Activated T-helper 1 cell treated with anti-CD3 and anti-CD28 coated beads, Interleukin-2, amount 50 U/mL, for 16 hours (primary cell): ENCODE data around the gene ADGRF1.

ENCODE experiments used
- DNase-seq, 2 donors: peaks; one replicate each; pipeline ENCODE4 v3.0.0-alpha.2; 2020; ENCODE audit warnings: low read depth in 1 of 2, low spot score in 1 of 2

The ADGRF1 gene

DNA sequence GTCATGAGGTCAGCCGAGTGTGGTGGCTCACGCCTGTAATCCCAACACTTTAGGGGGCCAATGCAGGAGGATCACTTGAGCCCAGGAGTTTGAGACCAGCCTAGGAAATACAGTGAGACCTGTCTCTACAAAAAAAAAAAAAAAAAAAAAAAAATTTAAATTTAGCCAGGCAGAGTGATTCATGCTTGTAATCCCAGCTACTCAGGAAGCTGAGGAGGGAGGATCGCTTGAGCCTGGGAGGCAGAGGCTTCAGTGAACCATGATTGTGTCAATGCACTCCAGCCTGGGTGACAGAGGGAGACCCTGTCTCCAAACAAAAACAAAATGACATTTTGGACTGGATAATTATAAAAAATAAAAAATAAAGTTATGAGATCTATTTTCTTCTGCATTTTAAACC, 56.2 kb downstream of the ADGRF1 start:
- no peak for DNase-seq

DNA sequence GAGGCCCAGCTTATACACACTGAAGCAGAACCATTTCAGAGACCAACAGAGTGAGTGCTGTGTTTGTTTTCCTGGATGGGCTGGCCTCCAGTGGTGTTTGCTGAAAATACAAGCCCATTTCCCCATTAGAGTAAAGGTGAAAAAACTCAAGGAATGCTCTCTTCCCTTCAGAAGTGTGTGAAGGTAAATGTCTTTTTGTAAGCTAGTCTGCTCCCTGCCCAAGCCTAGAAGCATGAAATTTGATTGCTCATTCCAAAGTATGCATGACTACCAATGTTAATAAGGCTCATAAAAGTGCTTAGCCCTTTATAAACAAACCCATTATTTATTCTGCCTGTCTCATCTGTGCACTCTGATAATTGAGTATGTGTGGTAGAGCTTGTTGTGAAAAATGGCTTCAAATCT, 59.1 kb downstream of the ADGRF1 start:
- DNase-seq: no peak

DNA sequence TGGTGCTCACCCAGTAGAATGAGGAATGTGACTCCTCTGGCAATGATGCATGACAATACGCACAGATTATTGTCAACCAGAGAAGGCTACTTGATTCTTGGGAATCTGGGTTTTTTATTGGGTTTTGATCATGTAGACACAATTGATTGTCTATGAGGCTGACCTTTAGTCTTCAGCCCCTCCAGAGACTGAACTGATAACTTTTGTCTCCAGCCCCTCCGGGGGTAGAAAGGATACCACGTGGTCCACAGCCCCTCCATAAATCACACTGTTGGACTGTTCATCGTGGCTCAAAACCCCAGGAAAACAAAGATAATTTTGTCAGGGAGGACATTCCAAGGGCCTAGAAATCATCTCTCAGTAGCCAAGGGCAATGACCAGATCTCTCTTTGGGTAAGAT, 62.9 kb downstream of the ADGRF1 start:
- DNase-seq: no peak

DNA sequence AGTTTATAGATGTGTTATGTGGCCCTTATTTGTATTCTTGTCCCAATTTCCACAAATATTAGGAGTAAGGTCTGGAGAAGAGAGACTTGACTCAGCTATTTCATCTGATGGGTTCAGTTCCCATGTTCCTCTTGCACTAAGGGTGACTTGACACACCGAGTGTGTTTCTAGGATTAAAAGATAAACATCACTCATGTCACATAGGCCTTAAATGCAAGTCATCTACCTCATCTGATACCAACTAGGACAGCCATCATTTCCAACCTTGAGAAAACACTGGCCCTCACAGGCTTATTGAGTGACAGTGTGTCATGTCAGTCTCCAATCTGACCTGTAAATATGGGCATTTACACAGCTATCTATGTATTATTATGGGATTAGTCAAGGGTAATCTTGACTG, 67.3 kb downstream of the ADGRF1 start:
- DNase-seq: no peak

DNA sequence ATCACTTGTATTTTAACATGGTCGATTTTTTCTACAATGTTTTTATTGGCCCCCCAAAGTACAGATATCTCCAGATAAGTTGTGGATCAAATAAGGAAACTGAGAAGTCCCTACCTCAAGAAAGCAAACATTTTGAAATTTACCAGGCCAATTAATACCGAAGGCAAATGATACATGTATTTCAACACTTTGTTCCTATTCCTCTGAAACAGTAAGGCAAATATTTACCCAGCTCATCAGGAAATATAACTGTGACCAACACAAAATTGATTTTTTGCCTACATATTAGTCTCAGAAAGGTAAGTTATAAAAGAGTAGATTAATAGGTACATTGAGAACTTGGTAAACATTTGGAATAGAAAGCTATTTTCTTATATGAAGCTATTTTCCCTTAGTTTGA, 69.1 kb downstream of the ADGRF1 start:
- DNase-seq: no peak

DNA sequence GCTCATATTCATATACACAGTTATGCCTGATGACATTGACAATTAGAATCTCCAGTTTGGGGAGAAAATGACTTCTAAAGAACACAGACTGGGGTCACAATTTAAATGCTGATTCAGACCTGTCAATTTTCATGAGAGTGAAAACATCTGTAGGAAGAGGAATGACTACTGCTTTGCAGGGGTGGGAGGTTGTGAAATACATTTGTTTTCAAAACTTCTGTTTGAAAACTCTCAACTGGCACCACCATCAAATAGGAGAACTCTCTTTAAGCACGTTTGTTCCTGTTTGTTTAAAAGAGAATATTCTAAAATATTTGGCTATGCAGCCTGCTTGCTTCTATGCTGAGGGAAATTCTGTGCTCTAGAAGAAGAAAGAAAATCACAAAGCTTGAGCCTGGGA, 69.6 kb downstream of the ADGRF1 start:
- DNase-seq: no peak

DNA sequence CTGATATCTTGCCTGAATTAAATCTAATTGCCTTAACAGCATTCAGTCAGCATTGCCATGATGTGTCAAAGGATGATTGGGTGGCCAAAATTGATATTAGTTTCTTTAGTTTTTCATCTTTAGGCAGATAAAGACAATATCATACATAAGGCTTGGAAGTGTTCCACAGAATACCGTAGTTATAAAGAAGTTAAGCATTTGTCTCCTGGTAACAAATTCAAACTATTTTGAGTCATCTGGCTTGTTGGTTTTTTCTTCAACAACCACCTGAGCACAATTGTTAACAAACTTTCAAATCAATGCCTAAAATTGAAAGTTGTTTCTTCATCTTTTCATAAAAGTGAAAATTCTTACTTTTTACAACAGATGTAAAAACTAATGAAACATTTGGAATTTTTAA, 72.9 kb downstream of the ADGRF1 start:
- no peak for DNase-seq

DNA sequence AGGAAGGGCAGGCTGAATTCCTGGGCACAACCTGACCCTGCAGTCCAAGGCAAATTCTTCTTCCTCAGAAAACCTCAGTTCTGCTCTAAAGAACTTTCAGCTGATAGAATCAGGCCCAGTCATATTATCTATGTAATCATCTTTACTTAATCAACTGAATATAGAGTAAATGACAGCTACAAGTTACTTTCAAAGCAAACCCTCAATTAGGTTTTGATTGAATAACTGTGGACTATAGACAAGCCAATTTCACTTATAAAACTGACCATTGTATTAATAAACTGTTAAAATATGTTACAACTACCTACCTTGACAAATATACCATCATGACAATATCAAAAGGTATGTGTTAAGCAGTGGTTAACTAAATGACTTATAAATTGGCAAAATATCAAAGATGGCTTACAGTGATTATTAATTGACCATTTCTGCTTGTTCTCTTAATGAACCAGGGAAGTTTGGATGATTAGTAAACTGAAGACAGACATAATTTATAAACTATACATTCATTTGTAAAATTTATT, 74.2 kb downstream of the ADGRF1 start:
- no peak for DNase-seq

DNA sequence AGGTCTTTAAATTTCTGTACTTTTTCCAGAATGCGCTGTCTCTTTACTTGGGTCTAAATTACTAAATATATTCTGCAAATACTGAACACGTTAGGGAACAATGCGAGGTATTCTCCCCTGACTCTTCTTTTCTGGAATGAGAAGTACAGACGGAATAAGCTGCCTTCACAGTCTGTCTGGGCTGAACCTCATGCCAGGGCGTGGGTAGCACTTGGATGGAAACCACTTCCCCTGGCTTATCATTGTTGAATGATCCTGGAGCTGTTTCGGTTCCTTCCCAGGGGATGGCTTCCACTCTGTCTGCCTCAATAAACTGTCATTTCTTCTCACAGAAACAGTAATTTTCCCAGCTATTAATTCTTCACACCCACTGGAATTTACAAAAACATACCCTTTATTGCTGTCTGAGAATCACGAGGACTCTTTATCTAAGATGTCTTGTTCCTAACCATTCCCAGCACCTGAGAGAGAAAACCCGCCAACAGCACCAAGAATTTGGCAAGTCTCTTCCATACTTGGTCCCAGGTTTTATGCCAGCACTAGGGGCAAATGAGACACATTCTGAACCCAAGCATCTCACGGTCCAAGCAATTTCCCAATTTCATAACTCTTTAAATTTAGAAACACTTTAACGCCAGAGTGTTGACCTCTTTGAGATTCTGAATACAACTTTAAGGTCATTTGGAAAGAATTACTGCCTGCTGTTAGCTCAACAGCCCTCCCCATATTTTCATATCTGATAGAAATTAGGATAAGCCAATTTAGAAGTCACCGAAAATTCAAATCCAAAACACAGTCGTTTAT, 77.2 kb downstream of the ADGRF1 start:
- no peak for DNase-seq

DNA sequence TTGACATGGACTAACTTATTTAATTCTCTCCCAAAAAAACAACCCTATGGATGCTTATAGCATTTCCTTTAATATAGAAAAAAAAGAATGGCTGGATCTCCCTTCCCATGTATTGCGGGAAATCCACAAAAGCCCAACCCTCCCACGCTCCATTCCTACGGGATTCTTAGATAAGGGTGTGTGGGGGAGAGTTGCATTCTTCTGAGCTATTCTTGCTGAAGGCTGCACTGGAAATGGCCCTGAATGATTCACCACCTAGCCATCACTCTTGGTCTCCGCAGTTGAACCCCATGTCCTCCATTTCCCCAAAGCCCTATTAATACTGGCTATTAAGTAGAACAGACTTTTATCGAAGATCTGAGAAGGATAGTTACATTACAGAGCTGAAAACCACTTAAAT, 78.5 kb downstream of the ADGRF1 start:
- DNase-seq: no peak

DNA sequence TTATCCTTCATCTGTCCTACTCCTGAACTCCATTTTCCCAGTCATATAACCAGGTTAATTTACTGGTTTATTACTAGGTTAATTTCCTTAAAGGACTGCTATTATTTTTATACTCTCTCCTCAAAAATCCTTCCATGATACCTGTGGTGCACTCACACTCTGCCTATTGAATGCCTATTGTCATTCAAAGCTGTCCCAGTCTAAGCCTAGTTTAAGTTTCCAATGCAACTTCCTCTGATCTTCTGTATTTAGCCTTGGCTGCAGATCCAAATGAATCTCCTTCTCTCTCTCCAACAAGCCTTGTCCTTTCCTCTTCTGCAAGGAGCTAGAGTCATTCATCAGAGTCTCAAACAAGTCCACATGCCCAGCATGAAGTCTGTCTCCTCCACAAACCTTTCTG, 79.1 kb downstream of the ADGRF1 start:
- DNase-seq: no peak

DNA sequence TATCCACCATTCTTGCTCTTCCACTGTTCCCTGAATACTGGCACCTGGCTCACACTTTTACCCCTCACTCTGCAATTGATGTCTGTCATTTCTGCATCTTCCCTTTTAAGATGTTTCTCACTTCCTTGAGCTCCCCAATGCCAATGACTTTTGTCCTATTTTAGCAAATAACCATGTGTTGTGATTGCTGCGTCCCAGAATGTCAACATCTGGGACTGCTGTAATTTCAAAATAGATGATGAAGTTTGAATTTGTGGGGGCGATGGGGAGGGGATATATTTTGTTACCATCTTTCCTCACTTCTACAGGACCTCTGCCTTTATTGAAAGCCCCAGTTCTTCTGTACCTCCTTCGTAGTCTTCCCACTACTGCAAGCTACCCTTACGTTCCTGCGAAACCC, 80.4 kb downstream of the ADGRF1 start:
- DNase-seq: no peak

DNA sequence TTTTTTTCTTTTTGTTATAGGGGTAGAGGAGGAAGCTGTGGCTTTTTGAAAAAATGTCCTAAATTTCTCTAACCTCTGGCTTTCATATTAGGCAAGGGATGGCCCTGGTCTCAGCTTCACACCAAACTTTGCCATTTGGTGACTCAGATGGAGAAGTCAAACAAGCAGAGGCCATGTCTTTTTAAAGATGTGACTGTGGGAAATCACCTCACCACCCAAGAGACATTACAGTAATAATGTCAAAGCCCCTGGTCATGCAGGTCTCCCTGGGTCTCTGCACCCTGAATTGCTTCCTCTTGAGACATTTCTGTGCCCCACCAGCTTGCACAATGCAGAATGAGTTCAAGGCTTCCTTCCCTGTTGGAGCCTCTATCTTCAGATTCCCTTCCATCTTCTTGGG, 80.9 kb downstream of the ADGRF1 start:
- no peak for DNase-seq

DNA sequence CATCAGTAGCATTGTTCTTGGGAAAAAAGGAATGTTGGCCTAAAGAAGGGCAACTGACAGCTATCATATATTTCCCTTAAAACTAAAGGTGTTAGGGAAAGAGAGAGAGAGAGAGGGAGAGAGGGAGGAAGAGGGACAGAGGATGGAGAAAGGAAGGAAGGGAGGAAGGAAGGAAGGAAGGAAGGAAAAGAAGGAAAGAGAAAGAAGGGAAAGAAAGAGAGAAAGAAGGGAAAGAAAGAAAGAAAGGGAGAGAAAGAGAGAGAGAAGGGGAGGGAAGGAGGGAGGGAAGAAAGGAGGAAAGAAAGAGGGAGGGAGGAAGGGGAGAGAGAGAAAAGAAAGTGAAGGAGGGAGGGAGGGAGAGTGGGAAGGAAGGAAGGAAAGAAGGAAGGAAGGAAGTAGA, 82.7 kb downstream of the ADGRF1 start:
- no peak for DNase-seq

DNA sequence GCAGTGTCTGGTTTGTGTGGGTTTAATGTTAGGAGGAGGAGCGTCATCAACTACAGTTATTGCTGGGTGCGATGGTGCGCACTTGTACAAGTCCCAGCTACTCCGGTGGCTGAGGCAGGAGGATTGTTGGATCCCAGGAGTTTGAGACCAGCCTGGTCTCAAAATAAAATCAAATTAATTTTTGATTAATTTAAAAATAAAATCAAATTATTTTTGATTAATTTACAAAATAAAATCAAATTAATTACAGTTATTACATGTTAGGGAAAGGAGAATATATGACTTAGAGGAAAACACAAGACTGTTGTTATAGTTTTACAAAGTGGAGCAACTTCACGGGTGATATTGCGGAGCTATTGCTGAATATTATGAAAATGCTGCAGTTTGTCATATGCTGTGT, 85.7 kb downstream of the ADGRF1 start:
- no peak for DNase-seq

DNA sequence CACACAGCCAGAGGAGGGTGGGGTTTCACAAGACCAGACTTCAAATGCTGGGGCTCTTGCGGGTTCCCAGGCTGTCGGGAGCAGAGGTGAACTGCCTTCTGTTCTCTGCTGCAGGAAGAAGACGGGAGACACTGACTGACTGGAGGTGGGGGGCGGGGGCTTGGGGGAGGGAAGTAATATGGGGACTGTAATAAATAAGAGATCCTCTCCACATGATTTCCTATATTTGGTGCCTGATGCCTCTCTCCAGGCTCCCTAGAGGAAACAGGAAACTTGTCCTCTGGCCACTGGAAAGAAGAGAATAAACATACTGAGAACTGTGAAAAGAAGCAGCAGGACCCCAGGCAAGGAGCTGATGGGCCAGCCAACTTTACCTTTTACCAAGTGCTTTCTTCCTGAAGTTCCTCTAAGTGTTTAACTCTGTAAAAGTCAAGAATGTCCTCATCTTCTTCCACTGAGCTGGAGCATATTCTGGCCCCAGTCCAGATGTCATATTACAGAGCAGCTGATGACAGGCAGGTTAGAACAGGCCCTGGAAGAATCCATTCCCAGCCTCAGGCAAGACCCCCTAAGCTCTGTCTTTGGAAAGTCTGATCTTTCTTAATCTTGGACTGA, 87.2 kb downstream of the ADGRF1 start:
- no peak for DNase-seq

DNA sequence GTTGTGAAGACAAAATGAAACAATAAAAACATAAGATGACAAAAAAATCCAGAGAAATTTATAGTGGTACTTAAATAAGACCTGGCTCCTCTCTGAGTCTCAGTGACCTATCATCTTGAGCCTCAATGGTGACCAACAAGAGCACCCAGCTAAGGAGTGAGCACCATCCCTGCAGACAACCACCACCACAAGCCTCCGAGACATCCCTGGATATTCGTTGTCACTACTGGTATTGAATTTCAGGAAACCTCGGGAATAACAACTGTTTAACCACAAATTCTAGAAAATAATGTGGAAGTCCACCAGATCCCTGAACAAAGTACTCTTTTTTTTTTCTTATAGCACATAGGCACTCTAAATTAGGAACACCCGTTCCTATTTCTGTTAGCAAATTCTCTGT, 88.2 kb downstream of the ADGRF1 start:
- DNase-seq: no peak

DNA sequence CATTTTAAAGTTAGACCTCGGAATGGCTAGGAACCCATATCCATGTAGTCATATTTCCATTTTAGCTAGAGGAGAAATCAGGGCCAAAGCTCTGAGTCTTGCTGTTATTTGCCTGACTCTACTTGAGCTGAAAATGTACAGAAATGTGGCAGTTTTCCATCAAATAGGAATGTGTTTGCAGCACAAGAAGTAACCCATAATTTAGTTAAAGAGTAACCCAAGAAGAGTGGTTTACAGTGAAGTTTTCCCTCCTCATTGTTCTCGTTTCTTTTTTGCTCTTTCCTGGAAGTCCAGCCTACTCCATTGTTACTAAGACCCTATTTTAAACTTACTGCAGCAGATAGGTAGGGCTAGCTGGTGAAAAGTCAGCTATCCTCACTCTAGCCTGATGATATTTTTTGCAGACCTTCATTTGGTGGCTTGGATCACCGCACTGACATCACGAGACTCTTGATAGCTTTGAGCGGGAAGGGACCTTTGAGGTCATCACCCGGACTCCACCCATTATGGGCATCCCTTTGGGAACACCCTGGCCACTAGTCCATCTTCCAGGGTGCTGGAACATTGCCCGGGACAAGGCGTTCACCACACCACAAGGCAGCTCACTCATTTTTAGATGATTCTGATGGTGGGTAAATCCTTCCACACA, 92.4 kb downstream of the ADGRF1 start:
- no peak for DNase-seq

DNA sequence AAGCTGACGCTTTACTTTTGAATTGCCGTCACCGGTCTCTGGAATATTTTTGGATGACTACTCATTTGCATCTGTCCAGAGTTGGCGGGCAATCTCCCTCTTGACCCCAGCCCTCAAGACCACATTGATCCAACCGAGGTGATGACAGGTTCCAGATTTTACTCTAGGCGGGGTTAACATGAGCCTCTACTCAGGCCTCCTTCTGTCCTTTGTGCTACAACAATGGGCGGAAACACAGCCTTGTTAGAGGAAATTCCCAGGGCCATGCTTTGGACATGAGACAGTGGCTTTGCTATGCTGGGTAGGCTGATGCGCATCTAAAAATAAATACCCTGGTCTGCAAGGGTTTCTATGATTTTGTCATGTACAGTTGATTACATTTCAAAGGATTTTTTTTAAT, 93.4 kb downstream of the ADGRF1 start:
- DNase-seq: no peak
